ENCODE measurements around the gene HSPB7. TPM values are rescaled to one million over a fixed set of nuclear protein-coding genes. Genes with fewer than 3 reads are reported as not detected.

The HSPB7 gene
- total RNA-seq, 1 donor from 2014 or later = 10.7 TPM

- Histone ChIP-seq H3K9me3 (no peaks in the 10 kb centered on the region), H3K27me3 (no peaks in the 10 kb centered on the region), H3K4me3 (no peak overlapping the region), H3K36me3 (no peaks in the 10 kb centered on the region), H3K4me1 (peaks cover 6% of the 10 kb centered on the region), H3K27ac (no peak overlapping the region)
- intact Hi-C loops (cut with DNase I) = no loop called here
- no peak for TF ChIP-seq CTCF (IDR thresholded peaks at IDR 0.05)
- ATAC-seq (no peak), DNase-seq (no peak)
These were observed 32.5 kb upstream of the HSPB7 start for GRCh38 chr1:16050328-16050727.

- H3K9me3 ChIP-seq = no peaks in the 10 kb centered on the region
- no peaks in the 10 kb centered on the region for H3K27me3 ChIP-seq
- intact Hi-C loops (cut with DNase I) = no loop called here
- DNase-seq = peak; percentile 84
- H3K4me1 ChIP-seq = peaks cover 6% of the 10 kb centered on the region
- no peaks in the 10 kb centered on the region for H3K36me3 ChIP-seq
- no peak for TF ChIP-seq CTCF (IDR thresholded peaks at IDR 0.05)
- no peak overlapping the region for H3K27ac ChIP-seq
- peak overlapping the region; percentile 48 for H3K4me3 ChIP-seq
- ATAC-seq = peak; percentile 80
These were observed 30.8 kb upstream of the HSPB7 start for GRCh38 chr1:16048573-16049189.

- Histone ChIP-seq H3K4me1 (peaks cover 6% of the 10 kb centered on the region), H3K27ac (no peak overlapping the region), H3K36me3 (no peaks in the 10 kb centered on the region), H3K4me3 (no peak overlapping the region), H3K27me3 (no peaks in the 10 kb centered on the region), H3K9me3 (no peaks in the 10 kb centered on the region)
- no peak for TF ChIP-seq CTCF (IDR thresholded peaks at IDR 0.05)
- ATAC-seq (no peak), DNase-seq (no peak)
- intact Hi-C loops (cut with DNase I) = no loop called here
These were observed 30.1 kb upstream of the HSPB7 start for GRCh38 chr1:16047791-16048475.

- Histone ChIP-seq H3K36me3 (no peaks in the 10 kb centered on the region), H3K27ac (no peak overlapping the region), H3K9me3 (no peaks in the 10 kb centered on the region), H3K4me3 (no peak overlapping the region), H3K4me1 (peaks cover 6% of the 10 kb centered on the region), H3K27me3 (no peaks in the 10 kb centered on the region)
- TF ChIP-seq CTCF (IDR thresholded peaks at IDR 0.05) = no peak
- ATAC-seq (no peak), DNase-seq (no peak)
- intact Hi-C loops (cut with DNase I) = no loop called here
These were observed 29.0 kb upstream of the HSPB7 start for GRCh38 chr1:16046842-16047241.

- intact Hi-C loops (cut with DNase I) = no loop called here
- no peak for DNase-seq
- H3K9me3 ChIP-seq = no peaks in the 10 kb centered on the region
- H3K27me3 ChIP-seq = no peaks in the 10 kb centered on the region
- no peak overlapping the region for H3K4me3 ChIP-seq
- peaks cover 5% of the 10 kb centered on the region for H3K4me1 ChIP-seq
- TF ChIP-seq CTCF (IDR thresholded peaks at IDR 0.05) = no peak
- ATAC-seq = no peak
- H3K27ac ChIP-seq = no peak overlapping the region
- H3K36me3 ChIP-seq = no peaks in the 10 kb centered on the region
These were observed 26.1 kb upstream of the HSPB7 start for GRCh38 chr1:16043950-16044349.

Measured in upper lobe of right lung (tissue), 1 donor.